ENCODE results near the gene SQOR. TPM values are rescaled to one million over a fixed set of nuclear protein-coding genes. Genes with fewer than 3 reads are reported as not detected.

Gene SQOR
- polyA plus RNA-seq, 2 of the 4 experiments (the other 2 are of a cell fraction) = 33.8 to 71.7 TPM

DNA sequence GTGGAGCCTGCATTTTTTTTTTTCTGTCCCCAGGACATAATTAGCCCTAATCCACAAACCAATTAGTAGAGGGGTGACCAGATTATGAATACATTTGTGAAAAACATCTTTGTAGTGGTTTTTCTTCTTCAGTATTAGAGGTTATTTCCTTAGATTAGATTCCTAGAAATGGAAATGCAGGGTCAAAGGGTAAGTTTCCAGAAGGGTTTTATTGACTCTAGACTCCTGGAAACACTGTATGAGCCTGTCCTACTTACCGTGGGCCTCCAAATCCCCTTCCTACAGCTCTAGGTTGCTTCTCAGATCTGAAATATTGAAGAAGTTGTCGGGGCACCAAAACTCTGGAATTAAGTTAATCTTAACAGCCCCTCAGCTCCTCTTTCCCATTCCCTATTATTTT lies 22.4 kb downstream of the SQOR start:
- FAIRE-seq = no peak
- H3K4me3 ChIP-seq = no peak overlapping the region
- DNase-seq (ENCODE audit: low read depth in 1 of 2, low spot score in 1 of 2) = no peak
- POLR2A ChIA-PET = no interaction called here
- CTCF ChIA-PET = interaction anchor here (0.6 kb wide), 1 partner anchor 971 kb away, joined by 4 read pairs; no protein-coding TSS in a partner anchor
- no peak overlapping the region for H3K4me2 ChIP-seq
- no peak overlapping the region for H3K27ac ChIP-seq
- TF ChIP-seq HMGXB4 (CRISPR knock-in tag; IDR thresholded peaks at IDR 0.05; ENCODE audit: borderline replicate concordance) (no peak), ZSCAN20 (CRISPR knock-in tag; IDR thresholded peaks at IDR 0.05) (no peak)
- no peaks in the 10 kb centered on the region for H3K9me3 ChIP-seq
- no peak for ATAC-seq
- 66% methylated on average over 2 of the region's 2 CpGs for WGBS (ENCODE audit: missing lambda C conversion rate)
- H3K4me1 ChIP-seq = no peaks in the 10 kb centered on the region

DNA sequence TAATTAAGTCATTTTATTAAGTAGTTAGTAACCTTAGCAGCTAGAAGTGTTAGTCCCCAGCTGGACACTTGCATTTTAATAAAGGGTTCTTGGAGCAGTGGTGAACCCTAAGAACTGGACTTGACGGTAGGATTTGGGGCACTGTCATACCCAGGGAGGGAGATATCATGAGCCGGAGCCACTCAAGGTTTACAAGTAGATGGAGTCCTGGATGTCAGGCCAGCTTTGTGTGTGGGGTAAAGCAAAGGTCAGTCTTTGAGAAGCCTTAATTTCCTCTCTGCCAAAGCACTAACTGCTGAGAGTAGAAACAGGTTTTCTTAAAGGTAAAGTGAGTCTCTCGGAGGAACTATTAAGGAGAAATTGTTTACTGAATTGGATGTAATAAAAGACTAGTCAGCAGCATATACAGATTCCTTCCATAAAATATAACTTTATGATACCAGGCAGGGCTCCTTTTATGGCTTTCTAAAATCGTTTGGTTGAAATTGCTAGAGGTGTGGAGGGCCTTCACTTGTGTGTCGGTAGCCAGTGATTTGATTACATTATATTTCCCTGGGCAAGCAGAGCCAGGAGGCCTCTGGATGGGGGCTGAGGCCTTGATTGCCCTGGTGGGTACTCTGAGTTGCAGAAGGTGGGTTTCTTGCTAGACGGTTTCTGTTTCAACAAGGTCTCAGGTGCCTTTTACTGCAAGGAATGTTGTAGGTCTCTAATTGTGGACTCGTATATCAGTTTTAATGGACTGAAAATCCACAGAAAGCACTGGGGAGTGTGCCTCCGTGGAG lies 23.1 kb downstream of the SQOR start:
- POLR2A ChIA-PET = no interaction called here
- CTCF ChIA-PET = interaction anchor here (0.6 to 2.6 kb wide), 2 partner anchors 47 to 972 kb away, joined by 4 to 8 read pairs; no protein-coding TSS in a partner anchor

DNA sequence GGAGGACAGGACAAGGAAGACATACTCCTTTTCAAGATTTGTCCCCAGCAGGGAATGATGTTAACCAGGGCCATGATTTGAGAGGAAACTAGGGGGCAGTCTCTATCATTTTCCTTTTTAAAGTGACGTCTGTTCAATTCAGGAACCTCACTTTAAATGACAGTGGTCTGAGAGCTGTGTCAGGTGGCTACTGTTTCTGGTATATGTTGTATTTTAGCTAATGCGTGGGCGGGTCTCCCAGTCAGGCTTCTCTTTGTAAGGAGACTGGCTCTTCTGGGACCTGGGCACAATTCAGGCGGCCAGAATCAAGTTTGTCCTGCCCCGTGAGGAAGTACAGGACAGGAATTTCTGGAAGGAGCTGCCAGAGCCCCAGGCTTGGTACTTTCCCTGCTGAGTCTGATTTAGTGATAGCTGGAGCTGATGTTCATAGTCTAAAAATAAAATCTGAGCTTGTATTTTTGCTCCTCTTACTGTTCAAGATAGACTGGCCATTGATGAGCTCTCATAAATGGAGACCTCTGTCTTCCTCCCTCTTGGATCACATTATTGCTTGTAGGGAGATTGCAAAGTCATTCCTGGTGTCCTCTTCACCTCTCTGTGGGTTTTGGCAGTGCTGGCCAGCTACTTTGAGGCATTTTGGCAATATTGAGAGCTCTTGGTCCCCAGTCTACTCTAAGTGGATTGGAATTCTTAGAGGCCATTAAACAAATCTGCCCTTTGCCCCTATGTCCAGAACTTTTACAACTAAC lies 25.6 kb downstream of the SQOR start:
- Histone ChIP-seq H3K4me3 (no peak overlapping the region), H3K9me3 (no peaks in the 10 kb centered on the region), H3K4me1 (no peaks in the 10 kb centered on the region), H3K27ac (no peak overlapping the region), H3K4me2 (no peak overlapping the region)
- POLR2A ChIA-PET = no interaction called here
- no peak for FAIRE-seq
- DNase-seq (ENCODE audit: low read depth in 1 of 2, low spot score in 1 of 2) = no peak
- 97% methylated on average over 5 of the region's 5 CpGs for whole genome bisulfite sequencing (ENCODE audit: missing lambda C conversion rate)
- TF ChIP-seq RFX5 (IDR thresholded peaks at IDR 0.05) (no peak), KDM1A (IDR thresholded peaks at IDR 0.05; ENCODE audit: low read depth) (no peak), HEYL (CRISPR knock-in tag; IDR thresholded peaks at IDR 0.05) (no peak), SMC3 (IDR thresholded peaks at IDR 0.05) (no peak), MAZ (IDR thresholded peaks at IDR 0.05; ENCODE audit: borderline replicate concordance, low read depth, low read length) (no peak), RAD21 (conservative IDR thresholded peaks at IDR 0.05 in 1 of 2, IDR thresholded peaks at IDR 0.05 in 1 of 2) (no peak), JUN (IDR thresholded peaks at IDR 0.05) (no peak), REST (IDR thresholded peaks at IDR 0.05) (no peak), ESRRA (IDR thresholded peaks at IDR 0.05; ENCODE audit: borderline replicate concordance, low read length) (no peak), CHD2 (IDR thresholded peaks at IDR 0.05; ENCODE audit: low read length, partially characterized antibody) (no peak)
- TF ChIP-seq, protein P1, sequence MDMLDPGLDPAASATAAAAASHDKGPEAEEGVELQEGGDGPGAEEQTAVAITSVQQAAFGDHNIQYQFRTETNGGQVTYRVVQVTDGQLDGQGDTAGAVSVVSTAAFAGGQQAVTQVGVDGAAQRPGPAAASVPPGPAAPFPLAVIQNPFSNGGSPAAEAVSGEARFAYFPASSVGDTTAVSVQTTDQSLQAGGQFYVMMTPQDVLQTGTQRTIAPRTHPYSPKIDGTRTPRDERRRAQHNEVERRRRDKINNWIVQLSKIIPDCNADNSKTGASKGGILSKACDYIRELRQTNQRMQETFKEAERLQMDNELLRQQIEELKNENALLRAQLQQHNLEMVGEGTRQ (IDR thresholded peaks at IDR 0.05) = no peak
- no peak for ATAC-seq
- CTCF ChIA-PET = interaction anchor here (0.9 to 3.0 kb wide), 4 partner anchors 11 to 45 kb away, joined by 3 to 9 read pairs (median 6); partner anchors contain the start of gene SQOR

More for the DNA sequence above, 23.1 kb downstream of the SQOR start:
- no peak overlapping the region for H3K4me3 ChIP-seq
- no peak for FAIRE-seq
- WGBS (ENCODE audit: missing lambda C conversion rate) = 80% methylated on average over 7 of the region's 8 CpGs
- no peak for ATAC-seq
- H3K4me2 ChIP-seq = no peak overlapping the region
- TF ChIP-seq CBX8 (IDR thresholded peaks at IDR 0.05) = no peak
- TF ChIP-seq FOSL2 (IDR thresholded peaks at IDR 0.05) = no peak
- no peak for TF ChIP-seq FOSL2 (CRISPR knock-in tag; IDR thresholded peaks at IDR 0.05)
- no peaks in the 10 kb centered on the region for H3K4me1 ChIP-seq
- DNase-seq (ENCODE audit: low read depth in 1 of 2, low spot score in 1 of 2) = no peak
- H3K27ac ChIP-seq = no peak overlapping the region
- no peaks in the 10 kb centered on the region for H3K9me3 ChIP-seq
